Inflammatory macrophage treated with lipopolysaccharide for 1 hour (primary cell): ENCODE data around the gene SLC20A1.
A peak's percentile ranks its signal among the peaks of the same experiment; 100 is the strongest.

Experiments used
- DNase-seq, 2 donors: peaks; one replicate each; pipeline ENCODE4 v3.0.0-alpha.2; 2020 to 2022

SLC20A1 gene

GRCh38 chr2:112626604-112627059 is 19.1 kb upstream of the SLC20A1 start:
- DNase-seq = peak; percentile 38 to 43

GRCh38 chr2:112627060-112628040 is 18.4 kb upstream of the SLC20A1 start:
- peak; percentile 74 to 77 for DNase-seq

GRCh38 chr2:112629224-112629623 is 16.5 kb upstream of the SLC20A1 start:
- no peak for DNase-seq

GRCh38 chr2:112629823-112630222 is 15.9 kb upstream of the SLC20A1 start:
- no peak for DNase-seq

- no peak for DNase-seq
Observed at GRCh38 chr2:112630268-112630667, 15.5 kb upstream of the SLC20A1 start.

GRCh38 chr2:112633708-112634107 is 12.0 kb upstream of the SLC20A1 start:
- DNase-seq = no peak

- no peak for DNase-seq
Observed at GRCh38 chr2:112634153-112634873, 11.4 kb upstream of the SLC20A1 start.

GRCh38 chr2:112634874-112635157 is 10.9 kb upstream of the SLC20A1 start:
- DNase-seq = no peak

GRCh38 chr2:112636605-112637288 is 9.0 kb upstream of the SLC20A1 start:
- DNase-seq = no peak

- no peak for DNase-seq
Observed at GRCh38 chr2:112637289-112637660, 8.5 kb upstream of the SLC20A1 start.

GRCh38 chr2:112639936-112640335 is 5.8 kb upstream of the SLC20A1 start:
- DNase-seq = peak in 1 of 2 donors; percentile 37

- no peak for DNase-seq
Observed at GRCh38 chr2:112640467-112640799, 5.3 kb upstream of the SLC20A1 start.

- peak; percentile 71 to 72 for DNase-seq
Observed at GRCh38 chr2:112640800-112641675, 4.7 kb upstream of the SLC20A1 start.

- no peak for DNase-seq
Observed at GRCh38 chr2:112641701-112642100, 4.0 kb upstream of the SLC20A1 start.

- no peak for DNase-seq
Observed at GRCh38 chr2:112642561-112642960, 3.2 kb upstream of the SLC20A1 start.

GRCh38 chr2:112642966-112643365 is 2.8 kb upstream of the SLC20A1 start:
- DNase-seq = peak; percentile 43 to 66

- no peak for DNase-seq
Observed at GRCh38 chr2:112643488-112643887, 2.3 kb upstream of the SLC20A1 start.

- no peak for DNase-seq
Observed at GRCh38 chr2:112644155-112644932, 1.4 kb upstream of the SLC20A1 start.

- no peak for DNase-seq
Observed at GRCh38 chr2:112644933-112645309, 818 bp upstream of the SLC20A1 start.

GRCh38 chr2:112646102-112646719 is 472 bp downstream of the SLC20A1 start:
- DNase-seq = no peak
